Esophagus (tissue), 2 donors: Measurements from ENCODE around the gene THY1. TPM values are rescaled to one million over a fixed set of nuclear protein-coding genes. Genes with fewer than 3 reads are reported as not detected.
"Not testable (repeated sequence)": the region's sequence is repeated elsewhere in the genome, so short reads cannot be mapped to it uniquely, and the experiment has no call there.

ENCODE experiments used
- H3K27ac ChIP-seq, 2 donors: one replicate each; pipeline ENCODE4 v1.5.1; 2013; ENCODE audit warnings: low read depth in 2 of 2, mild to moderate bottlenecking in 2 of 2, inconsistent platforms in 1 of 2, low read length in 1 of 2, moderate library complexity in 1 of 2
- H3K27me3 ChIP-seq, 2 donors: one replicate each; pipeline ENCODE4 v1.6.1; 2013; ENCODE audit warnings: low read length in 2 of 2, control low read depth in 1 of 2, mild to moderate bottlenecking in 1 of 2; ENCODE audit not compliant: insufficient read depth in 2 of 2, control insufficient read depth in 1 of 2
- H3K36me3 ChIP-seq, 2 donors: one replicate each; pipeline ENCODE4 v1.6.1; 2013; ENCODE audit warnings: low read length in 1 of 2; ENCODE audit not compliant: control insufficient read depth in 2 of 2, insufficient read depth in 2 of 2
- H3K4me1 ChIP-seq, 2 donors: one replicate each; pipeline ENCODE4 v1.6.1; 2013; ENCODE audit warnings: low read length in 1 of 2; ENCODE audit not compliant: control insufficient read depth in 2 of 2, insufficient read depth in 2 of 2
- H3K4me3 ChIP-seq, 2 donors: one replicate each; pipeline ENCODE4 v1.5.1; 2013; ENCODE audit warnings: low read length in 2 of 2, mild to moderate bottlenecking in 2 of 2, low read depth in 1 of 2, moderate library complexity in 1 of 2
- H3K9me3 ChIP-seq, 2 donors: one replicate each; pipeline ENCODE4 v1.6.1; 2013; ENCODE audit warnings: mild to moderate bottlenecking in 2 of 2, low read depth in 1 of 2, low read length in 1 of 2, moderate library complexity in 1 of 2; ENCODE audit not compliant: control insufficient read depth in 2 of 2, insufficient read depth in 1 of 2
- WGBS, 2 donors: extraction: QIAGEN DNeasy Blood & Tissue Kit; methylation state at CpG; one replicate each; pipeline ENCODE4 v1.1.7; 2013; 5-methylcytosine and 5-hydroxymethylcytosine counted together
- polyA plus RNA-seq, 2 donors: library from polyadenylated mRNA; stranded (reverse); fragments of 200-250 nt; gene quantifications; one replicate each; pipeline ENCODE4 v1.2.3, GENCODE V29; 2013
- donor health status: healthy with polysubstance abuse.
- donor health status: Bipolar disorder and iron deficiency.

Gene THY1
- polyA plus RNA-seq, 2 donors = 0.92 to 1.2 TPM

- 92 to 98% methylated on average over 2 of the region's 2 CpGs for WGBS, 2 donors
- Histone ChIP-seq H3K4me3 (no peak overlapping the region), H3K36me3 (no peaks in the 10 kb centered on the region), H3K4me1 (peaks cover 2 to 4% of the 10 kb centered on the region in 2 donors), H3K27me3 (no peaks in the 10 kb centered on the region), H3K9me3 (no peaks in the 10 kb centered on the region), H3K27ac (no peak overlapping the region)
These were observed 8.7 kb downstream of the THY1 start for GRCh38 chr11:119414321-119414720.

GRCh38 chr11:119412072-119412471 is 10.9 kb downstream of the THY1 start:
- Histone ChIP-seq H3K4me1 (no peaks in the 10 kb centered on the region), H3K36me3 (no peaks in the 10 kb centered on the region), H3K4me3 (no peak overlapping the region), H3K27me3 (no peaks in the 10 kb centered on the region), H3K27ac (no peak overlapping the region), H3K9me3 (no peaks in the 10 kb centered on the region)
- 90 to 94% methylated on average over 2 of the region's 2 CpGs for WGBS, 2 donors

- Histone ChIP-seq H3K36me3 (no peaks in the 10 kb centered on the region), H3K4me3 (no peak overlapping the region), H3K27ac (no peak overlapping the region), H3K27me3 (no peaks in the 10 kb centered on the region), H3K9me3 (no peaks in the 10 kb centered on the region), H3K4me1 (no peaks in the 10 kb centered on the region)
- 67 to 86% methylated on average over 1 of the region's 1 CpG for WGBS, 2 donors
These were observed 12.5 kb downstream of the THY1 start for GRCh38 chr11:119410501-119410900.

GRCh38 chr11:119409731-119410130 is 13.2 kb downstream of the THY1 start:
- Histone ChIP-seq H3K9me3 (no peaks in the 10 kb centered on the region), H3K4me1 (no peaks in the 10 kb centered on the region), H3K27ac (no peak overlapping the region), H3K36me3 (no peaks in the 10 kb centered on the region), H3K27me3 (no peaks in the 10 kb centered on the region), H3K4me3 (no peak overlapping the region)
- 73 to 83% methylated on average over 1 of the region's 1 CpG for WGBS, 2 donors

GRCh38 chr11:119406005-119406404 is 17.0 kb downstream of the THY1 start:
- H3K4me3 ChIP-seq = no peak overlapping the region
- H3K27me3 ChIP-seq = no peaks in the 10 kb centered on the region
- no peaks in the 10 kb centered on the region for H3K9me3 ChIP-seq
- H3K36me3 ChIP-seq = no peaks in the 10 kb centered on the region
- 80 to 87% methylated on average over 3 of the region's 3 CpGs for WGBS, 2 donors
- H3K27ac ChIP-seq = no peak overlapping the region
- H3K4me1 ChIP-seq = no peaks in the 10 kb centered on the region

- not testable (repeated sequence) for H3K27ac ChIP-seq, H3K36me3 ChIP-seq, H3K27me3 ChIP-seq, H3K9me3 ChIP-seq, H3K4me1 ChIP-seq, H3K4me3 ChIP-seq
- WGBS, 2 donors = 93 to 95% methylated on average over 6 of the region's 6 CpGs
These were observed 17.5 kb downstream of the THY1 start for GRCh38 chr11:119405448-119405847.

GRCh38 chr11:119404872-119405271 is 18.1 kb downstream of the THY1 start:
- Histone ChIP-seq H3K4me1 (no peaks in the 10 kb centered on the region), H3K4me3 (no peak overlapping the region), H3K36me3 (no peaks in the 10 kb centered on the region), H3K27me3 (no peaks in the 10 kb centered on the region), H3K27ac (no peak overlapping the region), H3K9me3 (no peaks in the 10 kb centered on the region)
- WGBS, 2 donors = 73% methylated on average over 2 of the region's 2 CpGs

GRCh38 chr11:119403021-119403420 is 20.0 kb downstream of the THY1 start:
- H3K4me3 ChIP-seq = no peak overlapping the region
- H3K36me3 ChIP-seq = no peaks in the 10 kb centered on the region
- 64 to 73% methylated on average over 5 of the region's 5 CpGs for WGBS, 2 donors
- no peaks in the 10 kb centered on the region for H3K4me1 ChIP-seq
- H3K27ac ChIP-seq = no peak overlapping the region
- H3K27me3 ChIP-seq = no peaks in the 10 kb centered on the region
- no peaks in the 10 kb centered on the region for H3K9me3 ChIP-seq

GRCh38 chr11:119402470-119402869 is 20.5 kb downstream of the THY1 start:
- no peak overlapping the region for H3K4me3 ChIP-seq
- no peak overlapping the region for H3K27ac ChIP-seq
- H3K4me1 ChIP-seq = no peaks in the 10 kb centered on the region
- H3K36me3 ChIP-seq = no peaks in the 10 kb centered on the region
- H3K9me3 ChIP-seq = no peaks in the 10 kb centered on the region
- H3K27me3 ChIP-seq = no peaks in the 10 kb centered on the region
- WGBS, 2 donors = 87% methylated on average over 7 to 8 of the region's 8 CpGs

- no peak overlapping the region for H3K27ac ChIP-seq
- H3K36me3 ChIP-seq = no peaks in the 10 kb centered on the region
- H3K4me1 ChIP-seq = no peaks in the 10 kb centered on the region
- H3K4me3 ChIP-seq = no peak overlapping the region
- H3K27me3 ChIP-seq = no peaks in the 10 kb centered on the region
- no peaks in the 10 kb centered on the region for H3K9me3 ChIP-seq
These were observed 22.1 kb downstream of the THY1 start for GRCh38 chr11:119400860-119401259.
